ENCODE measurements around the gene SARS1.

The SARS1 gene

GRCh38 chr1:109229531-109230127, 15.9 kb downstream of the SARS1 start:
- no peak for DNase-seq

- no peak for DNase-seq
Observed at GRCh38 chr1:109231066-109231465, 17.3 kb downstream of the SARS1 start.

DNA sequence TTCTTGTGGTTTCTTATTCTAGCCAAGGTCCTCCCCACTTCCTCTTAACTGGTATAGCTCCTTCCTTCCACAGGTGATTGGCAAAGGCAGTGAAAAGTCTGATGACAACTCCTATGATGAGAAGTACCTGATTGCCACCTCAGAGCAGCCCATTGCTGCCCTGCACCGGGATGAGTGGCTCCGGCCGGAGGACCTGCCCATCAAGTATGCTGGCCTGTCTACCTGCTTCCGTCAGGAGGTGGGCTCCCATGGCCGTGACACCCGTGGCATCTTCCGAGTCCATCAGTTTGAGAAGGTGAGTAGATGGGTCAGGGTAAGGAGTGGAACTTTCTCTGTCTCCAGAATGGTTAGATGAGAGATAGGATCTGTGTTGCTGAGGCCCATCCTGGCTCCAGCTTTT, 21.4 kb downstream of the SARS1 start:
- no peak for DNase-seq

- DNase-seq, result no peak
Observed at GRCh38 chr1:109237512-109237911, 23.8 kb downstream of the SARS1 start.

DNA sequence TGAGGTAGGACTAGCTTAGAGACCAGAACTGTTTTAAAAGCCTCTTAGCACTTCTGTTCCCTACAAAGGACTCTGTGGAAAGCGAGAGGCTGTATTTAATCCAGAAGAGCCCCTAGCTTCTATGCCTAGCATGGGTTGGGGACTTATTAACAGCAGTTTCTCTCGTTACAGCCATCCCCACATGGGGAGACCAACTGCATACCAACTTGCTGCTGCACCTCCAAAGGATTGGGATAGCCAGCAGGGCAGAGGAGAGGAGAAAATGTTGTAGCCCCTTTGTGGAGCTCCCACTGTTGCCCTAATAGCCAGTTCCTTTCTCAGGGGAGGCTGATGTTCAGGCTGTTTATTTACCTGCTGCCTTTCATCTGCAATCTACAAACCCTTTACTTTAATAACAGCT, 24.7 kb downstream of the SARS1 start:
- no peak for DNase-seq

GRCh38 chr1:109239047-109239408, 25.3 kb downstream of the SARS1 start:
- DNase-seq, result no peak

- DNase-seq, result peak in 1 of 2 experiments; percentile 27
Observed at GRCh38 chr1:109239409-109240068, 25.8 kb downstream of the SARS1 start.

DNA sequence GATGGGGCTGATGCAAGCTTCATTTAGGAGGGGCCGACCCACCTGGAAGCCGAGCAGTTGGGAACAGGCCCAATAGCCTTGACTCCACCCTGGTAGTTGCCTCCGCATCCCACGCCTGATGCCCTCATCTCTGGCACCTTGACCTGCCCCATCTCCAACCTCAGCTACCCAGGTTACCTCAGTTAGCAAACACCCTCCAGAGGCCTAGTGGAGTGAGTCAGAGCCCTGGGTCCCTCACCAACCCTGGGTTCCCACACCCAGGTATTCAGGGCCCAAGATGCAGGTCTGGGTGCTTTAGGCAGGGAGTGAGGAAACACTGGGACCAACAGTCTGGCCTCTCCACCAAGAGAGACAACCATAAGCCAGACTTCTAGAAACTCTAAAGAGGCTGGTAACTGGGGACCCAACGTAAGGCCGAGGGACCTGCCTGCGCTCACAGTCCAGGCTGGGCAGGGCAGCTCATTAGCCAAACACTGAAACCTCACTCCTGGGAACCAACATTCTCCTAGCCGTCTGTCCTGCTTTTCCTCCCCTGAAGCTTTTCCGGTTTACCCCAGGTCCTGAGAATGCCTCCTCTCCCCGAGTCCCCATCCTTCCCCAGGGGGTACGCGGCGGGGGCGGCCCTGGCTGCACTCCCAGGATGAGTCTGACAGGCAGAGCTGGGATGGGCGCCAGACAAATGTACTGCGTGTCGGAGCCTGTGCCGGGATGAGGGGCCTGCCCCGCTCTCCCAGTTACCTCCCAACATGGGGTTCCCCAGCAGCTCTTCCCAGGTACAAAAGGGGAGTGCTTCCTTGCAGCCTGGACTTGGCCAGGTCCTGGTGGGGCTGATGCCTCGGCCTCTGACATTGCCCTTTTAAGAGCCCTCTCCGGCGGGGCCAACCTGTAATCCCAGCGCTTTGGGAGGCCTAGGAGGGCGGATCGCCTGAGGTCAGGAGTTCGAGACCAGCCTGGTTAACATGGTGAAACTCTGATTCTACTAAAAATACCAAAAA, 26.7 kb downstream of the SARS1 start:
- no peak for DNase-seq

DNA sequence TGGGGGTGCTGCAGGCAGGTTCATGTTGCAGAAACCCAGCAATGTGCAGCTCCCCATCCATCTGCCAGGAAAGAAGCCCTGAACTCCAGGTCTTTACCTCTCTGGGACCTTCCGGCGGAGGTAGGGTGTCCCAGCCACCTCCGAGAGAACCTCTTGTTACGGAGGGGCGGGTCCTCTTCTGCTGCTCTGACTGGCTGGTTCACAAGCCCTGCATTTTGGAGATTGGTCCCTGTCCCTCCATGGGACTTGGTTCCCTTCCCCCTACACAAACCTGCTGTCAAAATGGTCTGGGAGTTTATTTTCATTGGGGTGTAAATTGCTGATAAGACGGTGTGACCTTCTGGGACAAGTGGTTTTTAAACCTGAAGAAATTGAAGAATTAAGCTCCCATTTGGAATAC, 27.6 kb downstream of the SARS1 start:
- no peak for DNase-seq

DNA sequence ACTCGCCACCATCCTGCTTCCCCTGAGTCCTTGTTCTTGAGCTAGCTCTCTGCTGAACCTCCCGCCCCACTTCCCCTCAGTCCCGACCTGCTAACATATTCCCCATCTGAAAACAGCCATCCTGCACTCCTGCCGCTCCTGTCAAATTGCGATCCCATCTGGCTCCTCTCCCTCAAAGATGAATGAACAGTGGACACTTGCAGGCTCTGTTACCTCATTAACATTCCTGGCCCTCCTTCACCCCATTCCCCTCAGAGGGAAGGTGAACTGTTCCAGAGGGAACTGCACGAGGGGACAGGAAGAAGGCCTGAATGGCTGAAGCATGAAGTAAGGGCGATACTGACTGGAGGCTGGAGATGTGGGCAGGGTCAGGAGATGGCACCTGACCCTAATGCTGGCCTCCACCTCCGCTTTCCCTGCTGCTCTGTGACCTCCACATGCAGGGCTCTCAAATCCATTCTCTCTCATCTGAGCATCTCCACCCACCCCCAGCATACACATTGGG, 28.2 kb downstream of the SARS1 start:
- DNase-seq, result no peak

DNA sequence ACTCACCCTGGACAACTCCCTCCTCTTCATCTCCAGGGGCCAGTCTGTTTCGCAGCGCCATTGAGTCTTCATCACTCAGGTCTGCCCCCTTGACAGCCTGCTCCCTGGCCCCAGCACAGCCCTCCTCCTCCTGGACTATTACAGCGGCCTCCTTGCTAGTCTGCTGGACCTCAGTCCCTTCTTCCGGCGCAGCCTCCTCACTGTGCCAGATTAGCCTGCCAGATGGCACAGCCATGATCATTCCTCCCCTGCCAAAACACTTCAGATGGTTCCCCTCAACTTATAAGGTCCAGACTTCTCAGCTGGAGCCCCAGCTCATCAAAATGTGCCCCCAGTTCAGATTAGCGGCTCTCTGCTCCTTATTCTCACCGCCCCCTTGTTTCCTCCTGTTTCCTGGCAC, 28.7 kb downstream of the SARS1 start:
- no peak for DNase-seq

DNA sequence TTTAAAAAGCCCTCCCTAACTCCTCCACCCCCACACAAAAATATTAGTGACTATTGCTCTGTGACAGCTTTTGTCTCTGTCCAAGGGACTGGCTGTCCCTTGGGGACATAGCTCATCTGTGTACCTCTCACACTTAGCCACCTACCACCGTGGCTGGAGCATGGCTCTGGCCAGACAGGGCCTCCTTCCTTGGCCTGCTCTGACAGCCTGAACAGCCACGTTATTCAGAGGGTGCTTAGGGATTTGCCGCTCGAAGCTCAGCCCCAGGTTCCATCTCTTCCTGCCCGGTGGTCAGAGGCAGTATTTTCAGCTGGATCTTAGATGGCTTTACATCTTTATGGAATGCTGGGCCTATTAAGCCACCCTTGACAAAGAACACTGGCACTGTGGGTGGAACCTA, 29.5 kb downstream of the SARS1 start:
- DNase-seq, result no peak

DNA sequence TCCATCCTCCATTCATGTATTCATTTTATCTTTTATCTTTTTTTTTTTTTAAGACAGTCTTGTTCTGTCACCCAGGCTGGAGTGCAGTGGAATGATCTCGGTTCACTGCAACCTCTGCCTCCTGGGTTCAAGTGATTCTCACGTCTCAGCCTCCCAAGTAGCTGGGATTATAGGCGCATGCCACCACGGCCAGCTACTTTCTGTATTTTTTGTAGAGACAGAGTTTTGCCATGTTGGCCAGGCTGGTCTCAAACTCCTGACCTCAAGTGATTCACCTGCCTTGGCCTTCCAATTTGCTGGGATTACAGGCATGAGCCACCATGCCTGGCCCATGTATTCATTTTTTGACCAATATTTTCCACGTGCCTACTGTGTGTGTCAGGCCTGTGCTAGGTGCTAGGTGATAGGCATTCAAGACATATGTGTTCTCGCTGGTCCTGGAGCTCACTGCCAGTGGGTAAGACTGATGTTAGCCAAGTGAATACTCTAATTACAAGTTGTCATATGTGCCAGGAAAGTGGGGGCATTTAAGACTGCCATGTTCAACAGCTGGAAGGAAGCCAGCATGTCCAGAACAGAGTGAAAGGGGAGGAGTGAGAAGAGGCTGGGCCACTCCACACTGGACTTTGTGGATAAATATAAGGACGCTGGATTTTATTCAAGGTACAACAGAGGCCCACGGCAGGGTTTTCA, 30.3 kb downstream of the SARS1 start:
- DNase-seq, result no peak

- DNase-seq, result no peak
Observed at GRCh38 chr1:109246141-109246551, 32.4 kb downstream of the SARS1 start.

DNA sequence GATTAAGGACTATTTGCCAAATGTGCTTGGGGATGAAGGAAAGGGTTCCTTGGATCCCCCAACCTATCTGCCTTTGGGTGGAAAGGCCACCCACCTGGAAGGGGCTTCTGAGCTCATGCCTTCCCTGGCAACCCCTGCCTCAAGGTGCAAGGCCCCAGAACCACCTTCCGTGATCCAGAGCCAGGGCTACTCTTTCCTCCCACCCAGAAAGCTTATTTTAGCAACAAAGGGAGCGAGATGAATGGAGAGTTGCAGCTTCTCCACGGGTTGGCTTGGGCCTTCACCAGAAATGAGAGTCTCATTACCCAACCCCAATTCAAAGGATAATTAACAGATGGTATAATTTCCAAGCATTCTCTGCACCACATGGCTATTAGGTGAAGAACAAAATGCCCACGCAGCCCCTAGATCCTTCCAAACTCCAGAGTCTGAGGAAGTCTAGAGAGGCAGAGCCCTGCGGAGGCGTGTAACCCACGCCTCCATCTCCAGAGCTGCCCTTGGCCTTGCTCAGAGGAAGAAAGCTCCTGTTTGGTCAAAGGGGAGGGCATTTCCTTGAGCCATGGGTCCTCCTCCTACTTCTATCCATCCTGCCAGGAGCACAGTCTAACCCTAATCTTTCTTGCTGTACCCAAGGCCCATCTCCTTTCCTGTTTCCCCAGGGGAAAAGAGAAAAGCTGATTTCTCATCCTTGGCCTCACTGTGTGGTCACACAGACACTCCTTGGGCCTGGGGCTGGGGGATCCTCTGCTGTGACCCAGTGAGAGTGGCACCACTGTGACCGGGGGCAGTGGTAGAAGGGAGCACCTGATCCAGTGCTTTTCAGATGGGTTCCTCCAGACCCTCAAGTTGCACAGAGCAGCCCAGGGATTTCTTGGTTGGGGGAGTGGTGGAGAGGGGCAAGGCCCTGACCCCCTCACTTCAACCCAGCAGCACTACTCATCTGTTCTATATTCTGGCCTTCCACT, 34.0 kb downstream of the SARS1 start:
- DNase-seq, result no peak

DNA sequence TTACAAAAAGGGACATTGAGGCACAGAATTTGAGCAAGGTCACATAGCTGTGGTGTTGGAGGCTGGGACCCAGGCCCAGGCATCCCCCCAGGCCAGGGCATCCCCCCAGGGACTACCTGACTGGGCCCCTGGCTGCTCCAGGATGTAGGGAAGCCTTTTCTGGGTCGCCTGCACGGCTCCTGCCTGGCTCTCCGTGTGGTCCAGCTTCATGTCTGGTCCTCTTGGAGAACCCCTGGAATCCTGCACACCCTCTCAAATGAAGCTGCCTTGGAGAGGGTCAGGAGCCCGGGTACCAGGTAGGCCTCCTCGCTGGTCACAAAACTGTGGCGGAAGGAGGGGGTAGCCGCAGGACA, 34.7 kb downstream of the SARS1 start:
- no peak for DNase-seq

DNA sequence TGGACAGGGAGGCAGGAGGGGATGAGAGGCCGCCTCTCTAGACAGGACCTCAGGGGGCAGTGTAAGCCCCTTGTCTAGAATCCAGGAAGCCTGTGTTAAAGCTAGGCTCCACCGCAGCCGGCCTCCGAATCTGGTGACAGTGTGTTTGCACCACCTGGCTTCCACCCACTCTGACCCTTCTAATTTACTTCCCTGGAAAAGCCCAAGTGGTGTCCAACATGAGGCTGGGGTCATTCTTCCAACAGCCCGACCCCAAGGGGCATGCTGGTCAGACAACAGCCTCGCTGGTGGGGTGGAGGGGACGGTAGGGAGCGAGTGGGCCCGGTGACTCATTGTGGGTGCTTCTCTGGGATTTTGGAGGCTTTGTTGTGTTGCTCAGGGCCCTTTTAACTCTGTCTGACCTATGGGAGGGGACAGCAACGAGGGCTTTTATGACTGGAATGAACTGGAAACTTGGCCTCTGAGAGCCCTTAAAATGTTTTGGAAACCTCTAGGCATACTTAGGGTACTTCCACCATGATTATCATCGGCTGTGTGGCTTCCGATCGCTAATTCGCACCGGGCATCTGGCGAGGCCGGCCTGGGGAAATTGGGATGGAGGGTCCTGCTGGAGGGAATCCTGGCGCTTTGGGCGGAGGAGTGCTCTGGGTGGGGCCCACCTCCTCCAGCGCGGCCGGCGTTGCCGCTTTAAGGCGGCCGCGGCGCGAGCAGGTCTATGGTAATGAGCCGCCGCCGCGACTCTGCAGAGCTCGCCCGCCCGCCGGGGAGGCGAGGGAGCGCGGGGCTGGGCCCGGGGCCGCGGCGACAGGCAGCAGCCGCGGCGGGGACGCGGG, 35.3 kb downstream of the SARS1 start, which contains the start of gene CELSR2:
TSS of gene CELSR2 (plus strand) at position 743 of the 833 bp plus-strand sequence. CDS start 541 bp downstream, outside the sequence.
- DNase-seq, result peak; percentile 61 to 84

DNA sequence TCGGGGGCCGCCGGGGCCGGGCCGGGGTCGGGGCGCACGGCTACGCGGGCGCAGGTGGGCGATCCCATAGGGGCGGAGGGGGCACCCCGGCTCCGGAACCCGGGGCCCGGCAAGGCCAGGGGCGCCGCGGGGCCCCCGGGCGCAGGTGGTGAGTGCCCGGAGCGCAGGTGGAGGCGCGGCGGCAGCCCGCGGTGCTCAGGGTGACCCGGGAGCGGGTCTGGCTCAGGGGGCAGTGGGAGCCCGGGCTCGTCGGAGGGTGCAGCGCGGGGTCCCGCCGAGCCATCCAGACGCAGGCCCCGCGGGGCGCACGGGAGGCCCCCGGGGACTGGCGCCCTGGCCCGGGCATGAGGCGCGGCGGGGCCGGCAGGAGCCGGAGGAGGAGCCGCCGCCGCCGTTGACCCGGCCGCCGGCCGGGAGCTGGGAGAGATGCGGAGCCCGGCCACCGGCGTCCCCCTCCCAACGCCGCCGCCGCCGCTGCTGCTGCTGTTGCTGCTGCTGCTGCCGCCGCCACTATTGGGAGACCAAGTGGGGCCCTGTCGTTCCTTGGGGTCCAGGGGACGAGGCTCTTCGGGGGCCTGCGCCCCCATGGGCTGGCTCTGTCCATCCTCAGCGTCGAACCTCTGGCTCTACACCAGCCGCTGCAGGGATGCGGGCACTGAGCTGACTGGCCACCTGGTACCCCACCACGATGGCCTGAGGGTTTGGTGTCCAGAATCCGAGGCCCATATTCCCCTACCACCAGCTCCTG, 36.1 kb downstream of the SARS1 start:
- DNase-seq, result no peak

- no peak for DNase-seq
Observed at GRCh38 chr1:109250454-109251276, 36.9 kb downstream of the SARS1 start.
